Measurements from ENCODE around the gene FYN.

DNA sequence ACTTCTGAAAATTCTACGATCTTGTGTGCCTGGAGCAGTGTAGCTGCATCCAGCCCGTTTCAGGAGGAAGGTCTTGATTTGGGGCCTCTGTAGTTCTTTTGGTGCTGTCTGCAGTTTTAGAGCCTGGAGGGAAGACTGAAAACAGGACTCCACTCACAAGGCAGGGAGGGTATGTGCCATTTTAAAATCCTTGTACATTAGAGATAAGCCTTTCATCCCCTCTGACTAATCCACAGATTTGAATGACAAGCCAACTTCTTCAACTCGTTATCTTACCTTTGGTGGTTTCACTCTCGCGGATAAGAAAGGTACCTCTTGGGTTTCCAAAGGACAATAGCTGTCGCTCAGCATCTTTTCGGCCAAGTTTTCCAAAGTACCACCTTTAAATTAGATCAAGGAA lies 169.5 kb downstream of the FYN start:
- TF ChIP-seq CBX8 (IDR thresholded peaks at IDR 0.05; ENCODE audit: borderline replicate concordance, low read depth, low read length) (no peak), RAD21 (IDR thresholded peaks at IDR 0.05 in 1 of 2, conservative IDR thresholded peaks at IDR 0.05 in 1 of 2; ENCODE audit: low read depth in 2 of 2, low read length in 2 of 2) (no peak), JUN (IDR thresholded peaks at IDR 0.05; ENCODE audit: low read depth, low read length) (no peak), CEBPB (IDR thresholded peaks at IDR 0.05; ENCODE audit: low read depth, low read length) (no peak), SIN3A (conservative IDR thresholded peaks at IDR 0.05 in 1 of 2, IDR thresholded peaks at IDR 0.05 in 1 of 2; ENCODE audit: low read depth in 1 of 2, low read length in 2 of 2) (no peak), POLR2A (IDR thresholded peaks at IDR 0.05; ENCODE audit: control extremely low read depth in 1 of 2, low read depth in 2 of 2, low read length in 2 of 2) (no peak), JUND (IDR thresholded peaks at IDR 0.05; ENCODE audit: low read length) (no peak), EGR1 (IDR thresholded peaks at IDR 0.05; ENCODE audit: borderline replicate concordance, low read depth, low read length) (no peak), EZH2 (IDR thresholded peaks at IDR 0.05; ENCODE audit: low read depth, low read length, severe bottlenecking) (no peak)
- TF ChIP-seq, protein P1, sequence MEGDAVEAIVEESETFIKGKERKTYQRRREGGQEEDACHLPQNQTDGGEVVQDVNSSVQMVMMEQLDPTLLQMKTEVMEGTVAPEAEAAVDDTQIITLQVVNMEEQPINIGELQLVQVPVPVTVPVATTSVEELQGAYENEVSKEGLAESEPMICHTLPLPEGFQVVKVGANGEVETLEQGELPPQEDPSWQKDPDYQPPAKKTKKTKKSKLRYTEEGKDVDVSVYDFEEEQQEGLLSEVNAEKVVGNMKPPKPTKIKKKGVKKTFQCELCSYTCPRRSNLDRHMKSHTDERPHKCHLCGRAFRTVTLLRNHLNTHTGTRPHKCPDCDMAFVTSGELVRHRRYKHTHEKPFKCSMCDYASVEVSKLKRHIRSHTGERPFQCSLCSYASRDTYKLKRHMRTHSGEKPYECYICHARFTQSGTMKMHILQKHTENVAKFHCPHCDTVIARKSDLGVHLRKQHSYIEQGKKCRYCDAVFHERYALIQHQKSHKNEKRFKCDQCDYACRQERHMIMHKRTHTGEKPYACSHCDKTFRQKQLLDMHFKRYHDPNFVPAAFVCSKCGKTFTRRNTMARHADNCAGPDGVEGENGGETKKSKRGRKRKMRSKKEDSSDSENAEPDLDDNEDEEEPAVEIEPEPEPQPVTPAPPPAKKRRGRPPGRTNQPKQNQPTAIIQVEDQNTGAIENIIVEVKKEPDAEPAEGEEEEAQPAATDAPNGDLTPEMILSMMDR (IDR thresholded peaks at IDR 0.05; ENCODE audit: control extremely low read depth in 1 of 3, insufficient read depth in 1 of 3, low read depth in 1 of 3, low read length in 3 of 3) = no peak
- TF ChIP-seq, protein P2, sequence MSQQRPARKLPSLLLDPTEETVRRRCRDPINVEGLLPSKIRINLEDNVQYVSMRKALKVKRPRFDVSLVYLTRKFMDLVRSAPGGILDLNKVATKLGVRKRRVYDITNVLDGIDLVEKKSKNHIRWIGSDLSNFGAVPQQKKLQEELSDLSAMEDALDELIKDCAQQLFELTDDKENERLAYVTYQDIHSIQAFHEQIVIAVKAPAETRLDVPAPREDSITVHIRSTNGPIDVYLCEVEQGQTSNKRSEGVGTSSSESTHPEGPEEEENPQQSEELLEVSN (IDR thresholded peaks at IDR 0.05) = no peak
